Measurements from ENCODE around the gene IQCK.

DNA sequence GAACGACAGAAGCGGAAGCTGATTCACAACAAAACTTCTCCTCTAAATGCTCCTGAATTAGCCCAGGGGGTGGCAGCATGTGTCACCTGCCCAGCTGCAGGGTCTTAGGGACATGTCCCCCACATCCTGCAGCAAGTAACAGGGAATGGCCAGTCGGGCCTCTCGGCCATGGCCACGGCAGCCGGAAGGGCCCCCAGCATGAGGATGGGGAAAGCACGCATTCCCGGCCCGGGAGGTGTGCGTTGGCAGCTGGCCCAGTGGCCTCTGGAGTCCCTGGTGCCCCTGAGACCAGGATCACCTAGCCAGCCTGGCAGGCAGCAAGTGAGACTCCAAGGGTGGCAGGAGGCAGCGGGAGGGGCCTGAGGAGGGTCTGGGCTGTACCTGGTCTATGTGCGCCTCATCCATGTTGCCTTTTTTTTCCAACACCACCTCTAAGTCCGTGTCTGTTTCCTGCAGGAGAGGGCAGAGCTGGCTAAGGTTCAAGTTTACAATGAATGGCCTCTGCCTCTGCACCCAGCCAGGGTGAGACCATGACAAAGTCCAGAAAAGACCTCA is 7.0 kb upstream of the IQCK start:
- TF ChIP-seq, protein P1, sequence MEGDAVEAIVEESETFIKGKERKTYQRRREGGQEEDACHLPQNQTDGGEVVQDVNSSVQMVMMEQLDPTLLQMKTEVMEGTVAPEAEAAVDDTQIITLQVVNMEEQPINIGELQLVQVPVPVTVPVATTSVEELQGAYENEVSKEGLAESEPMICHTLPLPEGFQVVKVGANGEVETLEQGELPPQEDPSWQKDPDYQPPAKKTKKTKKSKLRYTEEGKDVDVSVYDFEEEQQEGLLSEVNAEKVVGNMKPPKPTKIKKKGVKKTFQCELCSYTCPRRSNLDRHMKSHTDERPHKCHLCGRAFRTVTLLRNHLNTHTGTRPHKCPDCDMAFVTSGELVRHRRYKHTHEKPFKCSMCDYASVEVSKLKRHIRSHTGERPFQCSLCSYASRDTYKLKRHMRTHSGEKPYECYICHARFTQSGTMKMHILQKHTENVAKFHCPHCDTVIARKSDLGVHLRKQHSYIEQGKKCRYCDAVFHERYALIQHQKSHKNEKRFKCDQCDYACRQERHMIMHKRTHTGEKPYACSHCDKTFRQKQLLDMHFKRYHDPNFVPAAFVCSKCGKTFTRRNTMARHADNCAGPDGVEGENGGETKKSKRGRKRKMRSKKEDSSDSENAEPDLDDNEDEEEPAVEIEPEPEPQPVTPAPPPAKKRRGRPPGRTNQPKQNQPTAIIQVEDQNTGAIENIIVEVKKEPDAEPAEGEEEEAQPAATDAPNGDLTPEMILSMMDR (IDR thresholded peaks at IDR 0.05): no peak
- no peak for TF ChIP-seq POLR2AphosphoS5 (IDR thresholded peaks at IDR 0.05)

Measured in breast epithelium (tissue), 3 donors.